MM.1S (cell line): ENCODE results near the gene FUZ.
A peak's percentile ranks its signal among the peaks of the same experiment; 100 is the strongest.

Experiments used
- DNase-seq: peaks from one replicate; pipeline ENCODE4 v3.0.0-alpha.2; 2015
- H2AFZ ChIP-seq: fragments of 300-600 bp; sonication (generic); 2 replicates; pipeline ENCODE4 v1.6.0; 2016; ENCODE audit warnings: antibody characterized with exemption, low read length
- H3F3A ChIP-seq: fragments of 300-600 bp; sonication (generic); 2 replicates; pipeline ENCODE4 v1.6.1; 2016; ENCODE audit warnings: mild to moderate bottlenecking, antibody characterized with exemption, low read length, moderate library complexity, mixed read lengths; ENCODE audit not compliant: insufficient read depth
- H3K27ac ChIP-seq: fragments of 300-600 bp; sonication (generic); 2 replicates; pipeline ENCODE4 v1.5.1; 2016; ENCODE audit warnings: mild to moderate bottlenecking, low read length
- H3K27me3 ChIP-seq: fragments of 300-600 bp; sonication (generic); replicated peaks from 2 replicates; pipeline ENCODE4 v1.6.0; 2016; ENCODE audit warnings: low read length; ENCODE audit not compliant: insufficient read depth
- H3K36me3 ChIP-seq: fragments of 300-600 bp; sonication (generic); replicated peaks from 2 replicates; pipeline ENCODE4 v1.6.1; 2016; ENCODE audit warnings: mild to moderate bottlenecking, low read length, mixed read lengths; ENCODE audit not compliant: insufficient read depth
- H3K4me1 ChIP-seq: fragments of 300-600 bp; sonication (generic); 2 replicates; pipeline ENCODE4 v1.6.1; 2016; ENCODE audit warnings: low read length, mixed read lengths
- H3K4me2 ChIP-seq: fragments of 300-600 bp; sonication (generic); 2 replicates; pipeline ENCODE4 v1.6.0; 2016; ENCODE audit warnings: low read depth, low read length
- H3K4me3 ChIP-seq: fragments of 300-600 bp; sonication (generic); 2 replicates; pipeline ENCODE4 v1.5.1; 2016; ENCODE audit warnings: low read length, mixed read lengths
- H3K79me2 ChIP-seq: fragments of 300-600 bp; sonication (generic); 2 replicates; pipeline ENCODE4 v1.6.1; 2016; ENCODE audit warnings: mixed run types, low read length, mixed read lengths
- H3K9ac ChIP-seq: fragments of 300-600 bp; sonication (generic); 2 replicates; pipeline ENCODE4 v1.6.1; 2016; ENCODE audit warnings: low read length, mixed read lengths
- H3K9me2 ChIP-seq: fragments of 300-600 bp; sonication (generic); replicated peaks from 2 replicates; pipeline ENCODE4 v1.6.1; 2016; ENCODE audit warnings: mild to moderate bottlenecking, low read length, mixed read lengths; ENCODE audit not compliant: insufficient read depth
- H3K9me3 ChIP-seq: fragments of 300-600 bp; sonication (generic); replicated peaks from 2 replicates; pipeline ENCODE4 v1.6.1; 2016; ENCODE audit warnings: mild to moderate bottlenecking, low read length, mixed read lengths; ENCODE audit not compliant: insufficient read depth
- H4K20me1 ChIP-seq: fragments of 300-600 bp; sonication (generic); 2 replicates; pipeline ENCODE4 v1.6.1; 2016; ENCODE audit warnings: mild to moderate bottlenecking, low read length, moderate library complexity, mixed read lengths; ENCODE audit not compliant: insufficient read depth
- EZH2 ChIP-seq: fragments of 300-600 bp; sonication (generic); optimal IDR thresholded peaks from 2 replicates; pipeline ENCODE3; 2017; ENCODE audit warnings: low read depth, mild to moderate bottlenecking, antibody characterized with exemption, low read length, mixed read lengths
- EZH2phosphoT487 ChIP-seq: fragments of 300-600 bp; sonication (generic); IDR thresholded peaks from 2 replicates; pipeline ENCODE4 v1.6.1; 2018; ENCODE audit warnings: antibody characterized with exemption, low read length
- TF ChIP-seq, protein P1 (sequence below): fragments of 300-600 bp; sonication (generic); IDR thresholded peaks from 2 replicates; pipeline ENCODE4 v1.5.1; 2016; ENCODE audit warnings: antibody characterized with exemption, low read length, mixed read lengths

Gene FUZ

DNA sequence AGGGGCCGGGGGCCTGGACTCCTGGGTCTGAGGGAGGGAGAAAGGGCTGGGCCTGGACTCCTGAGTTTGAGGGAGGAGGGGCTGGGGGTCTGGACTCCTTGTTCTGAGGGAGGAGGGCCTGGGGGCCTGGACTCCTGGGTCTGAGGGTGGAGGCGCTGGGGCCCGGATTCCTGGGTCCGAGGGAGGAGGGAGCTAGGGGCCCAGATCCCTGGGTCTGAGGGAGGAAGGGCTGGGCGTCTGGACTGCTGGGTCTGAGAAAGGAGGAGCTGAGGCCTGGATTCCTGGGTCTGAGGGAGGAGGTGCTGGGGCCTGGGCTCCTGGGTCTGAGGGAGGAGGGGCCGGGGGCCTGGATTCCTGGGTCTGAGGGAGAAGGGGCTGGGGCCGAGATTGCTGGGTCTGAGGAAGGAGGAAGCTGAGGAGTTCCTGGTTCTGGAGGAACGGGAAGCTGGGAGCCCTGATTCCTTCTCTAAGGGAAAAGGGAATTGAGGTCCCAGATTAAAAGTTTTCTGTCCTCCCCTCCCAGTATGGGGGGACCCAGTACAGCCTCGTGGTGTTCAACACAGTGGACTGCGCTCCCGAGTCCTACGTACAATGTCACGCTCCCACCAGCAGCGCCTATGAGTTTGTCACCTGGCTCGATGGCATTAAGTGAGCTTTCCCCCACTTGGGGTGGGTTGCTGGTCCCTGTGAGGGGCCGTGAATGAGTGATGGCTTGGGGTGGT lies 5.7 kb upstream of the FUZ start:
- H3K4me1 ChIP-seq = peaks cover 11% of the 10 kb centered on the region; the same call in 1 of the 2 replicates
- no peaks in the 10 kb centered on the region for H3K27me3 ChIP-seq
- no peak for DNase-seq
- no peaks in the 10 kb centered on the region; the same call in 1 of the 2 replicates for H3F3A ChIP-seq
- H3K27ac ChIP-seq = peak overlapping the region; percentile 92
- H3K36me3 ChIP-seq = no peaks in the 10 kb centered on the region
- no peaks in the 10 kb centered on the region for H3K9me2 ChIP-seq
- H4K20me1 ChIP-seq = no peaks in the 10 kb centered on the region
- H3K9ac ChIP-seq = peak overlapping the region; percentile 98
- H2AFZ ChIP-seq = peak overlapping the region; percentile 69
- H3K4me3 ChIP-seq = peak overlapping the region; percentile 99
- peak overlapping the region; percentile 90 for H3K4me2 ChIP-seq
- TF ChIP-seq EZH2 (no peak), EZH2phosphoT487 (no peak)
- TF ChIP-seq, protein P1, sequence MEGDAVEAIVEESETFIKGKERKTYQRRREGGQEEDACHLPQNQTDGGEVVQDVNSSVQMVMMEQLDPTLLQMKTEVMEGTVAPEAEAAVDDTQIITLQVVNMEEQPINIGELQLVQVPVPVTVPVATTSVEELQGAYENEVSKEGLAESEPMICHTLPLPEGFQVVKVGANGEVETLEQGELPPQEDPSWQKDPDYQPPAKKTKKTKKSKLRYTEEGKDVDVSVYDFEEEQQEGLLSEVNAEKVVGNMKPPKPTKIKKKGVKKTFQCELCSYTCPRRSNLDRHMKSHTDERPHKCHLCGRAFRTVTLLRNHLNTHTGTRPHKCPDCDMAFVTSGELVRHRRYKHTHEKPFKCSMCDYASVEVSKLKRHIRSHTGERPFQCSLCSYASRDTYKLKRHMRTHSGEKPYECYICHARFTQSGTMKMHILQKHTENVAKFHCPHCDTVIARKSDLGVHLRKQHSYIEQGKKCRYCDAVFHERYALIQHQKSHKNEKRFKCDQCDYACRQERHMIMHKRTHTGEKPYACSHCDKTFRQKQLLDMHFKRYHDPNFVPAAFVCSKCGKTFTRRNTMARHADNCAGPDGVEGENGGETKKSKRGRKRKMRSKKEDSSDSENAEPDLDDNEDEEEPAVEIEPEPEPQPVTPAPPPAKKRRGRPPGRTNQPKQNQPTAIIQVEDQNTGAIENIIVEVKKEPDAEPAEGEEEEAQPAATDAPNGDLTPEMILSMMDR = no peak
- H3K79me2 ChIP-seq = peaks cover 42% of the 10 kb centered on the region
- H3K9me3 ChIP-seq = no peaks in the 10 kb centered on the region

DNA sequence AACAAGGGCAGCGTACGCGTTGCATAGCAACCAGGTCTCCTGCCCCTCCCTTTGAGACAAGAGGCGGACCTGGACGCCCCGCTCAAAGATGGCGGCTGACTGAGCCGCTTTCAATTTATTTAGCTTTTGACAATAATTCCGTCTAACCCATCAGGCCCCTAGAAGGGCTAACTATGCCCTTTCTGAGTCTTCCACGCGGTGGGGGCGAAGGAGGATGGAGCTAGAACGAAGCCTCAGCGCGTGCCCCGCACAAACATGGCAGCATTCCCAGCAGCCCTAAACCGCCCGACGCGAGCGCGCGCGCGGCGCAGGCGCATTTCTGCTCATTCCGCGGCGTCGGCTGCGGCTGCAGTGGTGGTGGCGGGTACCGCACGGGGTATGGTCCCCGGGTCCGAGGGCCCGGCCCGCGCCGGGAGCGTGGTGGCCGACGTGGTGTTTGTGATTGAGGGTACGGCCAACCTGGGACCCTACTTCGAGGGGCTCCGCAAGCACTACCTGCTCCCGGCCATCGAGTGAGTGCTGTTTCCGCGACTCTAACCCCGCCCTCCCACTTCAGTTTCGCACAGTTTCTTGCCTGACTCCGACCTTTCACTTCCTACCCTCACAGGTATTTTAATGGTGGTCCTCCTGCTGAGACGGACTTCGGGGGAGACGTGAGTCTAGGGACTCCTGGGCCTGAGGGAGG lies 5.0 kb upstream of the FUZ start, which contains the start of gene MED25:
MED25 (plus strand) TSS at position 326 of the 685 bp plus-strand sequence; CDS start at position 379, 53 bp downstream.
- Histone ChIP-seq H3K79me2 (peaks cover 35% of the 10 kb centered on the region), H3K4me2 (peak within 1 kb of the TSS; percentile 90), H3K4me1 (peaks cover 11% of the 10 kb centered on the region; the same call in 1 of the 2 replicates)

DNA sequence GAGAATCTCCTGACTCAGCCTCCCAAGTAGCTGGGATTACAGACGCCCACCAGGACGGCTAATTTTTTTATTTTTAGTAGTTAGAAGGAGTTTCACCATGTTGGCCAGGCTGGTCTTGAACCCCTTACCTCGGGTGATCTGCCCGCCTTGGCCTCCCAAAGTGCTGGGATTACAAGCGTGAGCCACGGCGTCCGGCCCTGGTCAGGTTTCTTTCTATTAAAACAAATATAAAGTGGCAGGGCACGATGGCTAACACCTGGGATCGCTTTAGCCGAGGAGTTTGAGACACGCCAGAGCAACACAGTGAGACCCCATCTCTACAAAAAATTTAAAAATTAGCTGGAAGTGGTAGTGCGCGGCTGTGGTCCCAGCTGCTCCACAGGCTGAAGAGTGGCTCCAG lies 3.5 kb upstream of the FUZ start:
- H3K9me2 ChIP-seq = no peaks in the 10 kb centered on the region
- H3K27ac ChIP-seq = peak overlapping the region; percentile 92; the same call in 1 of the 2 replicates
- peaks cover 32% of the 10 kb centered on the region for H3K79me2 ChIP-seq
- TF ChIP-seq EZH2phosphoT487 (no peak), EZH2 (no peak)
- TF ChIP-seq, protein P1 = no peak
- peaks cover 11% of the 10 kb centered on the region; the same call in 1 of the 2 replicates for H3F3A ChIP-seq
- no peaks in the 10 kb centered on the region for H4K20me1 ChIP-seq
- no peaks in the 10 kb centered on the region for H3K27me3 ChIP-seq
- peak overlapping the region; percentile 90 for H3K4me2 ChIP-seq
- H3K36me3 ChIP-seq = no peaks in the 10 kb centered on the region
- no peaks in the 10 kb centered on the region for H3K9me3 ChIP-seq
- peak overlapping the region; percentile 98; the same call in 1 of the 2 replicates for H3K9ac ChIP-seq
- no peak overlapping the region for H2AFZ ChIP-seq
- peaks cover 11% of the 10 kb centered on the region; the same call in 1 of the 2 replicates for H3K4me1 ChIP-seq
- no peak for DNase-seq
- no peak overlapping the region for H3K4me3 ChIP-seq

More for the DNA sequence above, 5.0 kb upstream of the FUZ start, which contains the start of gene MED25:
- Histone ChIP-seq H3F3A (peaks cover 1% of the 10 kb centered on the region; the same call in 1 of the 2 replicates), H3K9me2 (no peaks in the 10 kb centered on the region), H3K27ac (peak within 1 kb of the TSS; percentile 92), H3K9ac (peak within 1 kb of the TSS; percentile 98), H3K27me3 (no peaks in the 10 kb centered on the region), H3K4me3 (peak within 1 kb of the TSS; percentile 99), H3K36me3 (no peaks in the 10 kb centered on the region), H3K9me3 (no peaks in the 10 kb centered on the region), H4K20me1 (no peaks in the 10 kb centered on the region), H2AFZ (peak within 1 kb of the TSS; percentile 69)
- DNase-seq = peak; percentile 84
- TF ChIP-seq, protein P1 = no peak; the same call in 1 of the 2 replicates
- TF ChIP-seq EZH2 = no peak
- no peak for TF ChIP-seq EZH2phosphoT487
